HEK293 (cell line): ENCODE data around the gene LIPA.

Source experiments
- CTCF ChIP-seq: fragments of 450-650 bp; formaldehyde crosslinking; IDR thresholded peaks from 2 replicates; pipeline ENCODE4 v1.5.1; 2016; ENCODE audit warnings: missing biosample characterization, missing genetic modification characterization
- GLIS1 ChIP-seq: fragments of 450-650 bp; formaldehyde crosslinking; IDR thresholded peaks from 2 replicates; pipeline ENCODE4 v1.5.1; 2016; ENCODE audit warnings: missing biosample characterization, missing genetic modification characterization
- KLF1 ChIP-seq: fragments of 450-650 bp; formaldehyde crosslinking; IDR thresholded peaks from 2 replicates; pipeline ENCODE4 v1.5.1; 2016; ENCODE audit warnings: missing biosample characterization, missing genetic modification characterization
- KLF8 ChIP-seq: fragments of 450-650 bp; formaldehyde crosslinking; IDR thresholded peaks from 2 replicates; pipeline ENCODE4 v1.5.1; 2016; ENCODE audit warnings: missing biosample characterization, missing genetic modification characterization
- PRDM2 ChIP-seq: fragments of 450-650 bp; formaldehyde crosslinking; IDR thresholded peaks from 2 replicates; pipeline ENCODE4 v1.5.1; 2016; ENCODE audit warnings: missing biosample characterization, missing genetic modification characterization, borderline replicate concordance
- SP3 ChIP-seq: fragments of 450-650 bp; formaldehyde crosslinking; IDR thresholded peaks from 2 replicates; pipeline ENCODE4 v1.5.1; 2016; ENCODE audit warnings: missing biosample characterization, missing genetic modification characterization
- ZBTB20 ChIP-seq: fragments of 450-650 bp; formaldehyde crosslinking; IDR thresholded peaks from 2 replicates; pipeline ENCODE4 v1.5.1; 2016; ENCODE audit warnings: missing biosample characterization, missing genetic modification characterization
- ZBTB48 ChIP-seq: fragments of 450-650 bp; formaldehyde crosslinking; IDR thresholded peaks from 2 replicates; pipeline ENCODE4 v1.5.1; 2016; ENCODE audit warnings: missing biosample characterization, missing genetic modification characterization
- ZBTB7A ChIP-seq: fragments of 450-650 bp; formaldehyde crosslinking; IDR thresholded peaks from 2 replicates; pipeline ENCODE4 v1.5.1; 2016; ENCODE audit warnings: low read depth, missing biosample characterization, missing genetic modification characterization
- ZFHX2 ChIP-seq: fragments of 450-650 bp; formaldehyde crosslinking; conservative IDR thresholded peaks from 2 replicates; pipeline ENCODE4 v1.5.1; 2016; ENCODE audit warnings: missing biosample characterization, missing genetic modification characterization
- ZFP41 ChIP-seq: fragments of 450-650 bp; formaldehyde crosslinking; IDR thresholded peaks from 2 replicates; pipeline ENCODE4 v1.5.1; 2016; ENCODE audit warnings: missing biosample characterization, missing genetic modification characterization, borderline replicate concordance
- ZNF133 ChIP-seq: fragments of 450-650 bp; formaldehyde crosslinking; IDR thresholded peaks from 2 replicates; pipeline ENCODE4 v1.5.1; 2016; ENCODE audit warnings: missing biosample characterization, missing genetic modification characterization
- ZNF16 ChIP-seq: fragments of 450-650 bp; formaldehyde crosslinking; IDR thresholded peaks from 2 replicates; pipeline ENCODE4 v1.5.1; 2016; ENCODE audit warnings: low read depth, missing biosample characterization, missing genetic modification characterization
- ZNF169 ChIP-seq: fragments of 450-650 bp; formaldehyde crosslinking; IDR thresholded peaks from 2 replicates; pipeline ENCODE4 v1.5.1; 2016; ENCODE audit warnings: missing biosample characterization, missing genetic modification characterization
- ZNF2 ChIP-seq: fragments of 450-650 bp; formaldehyde crosslinking; IDR thresholded peaks from 2 replicates; pipeline ENCODE4 v1.5.1; 2016; ENCODE audit warnings: missing biosample characterization, missing genetic modification characterization
- ZNF544 ChIP-seq: fragments of 450-650 bp; formaldehyde crosslinking; IDR thresholded peaks from 2 replicates; pipeline ENCODE4 v1.5.0; 2017; ENCODE audit warnings: missing biosample characterization, missing genetic modification characterization
- ZNF792 ChIP-seq: fragments of 450-650 bp; formaldehyde crosslinking; IDR thresholded peaks from 2 replicates; pipeline ENCODE4 v1.5.1; 2016; ENCODE audit warnings: missing biosample characterization, missing genetic modification characterization
- ZSCAN5A ChIP-seq: fragments of 450-650 bp; formaldehyde crosslinking; IDR thresholded peaks from 2 replicates; pipeline ENCODE4 v1.5.1; 2016; ENCODE audit warnings: missing biosample characterization, missing genetic modification characterization
- TF ChIP-seq, protein P1 (sequence below): fragments of 450-650 bp; formaldehyde crosslinking; IDR thresholded peaks from 2 replicates; pipeline ENCODE4 v1.5.1; 2016; ENCODE audit warnings: missing biosample characterization, missing genetic modification characterization
- TF ChIP-seq, protein P2 (sequence below): fragments of 450-650 bp; formaldehyde crosslinking; IDR thresholded peaks from 2 replicates; pipeline ENCODE4 v1.5.1; 2016; ENCODE audit warnings: missing biosample characterization, missing genetic modification characterization
- TF ChIP-seq, protein P3 (sequence below): fragments of 450-650 bp; formaldehyde crosslinking; IDR thresholded peaks from 2 replicates; pipeline ENCODE4 v1.5.1; 2016; ENCODE audit warnings: missing biosample characterization, missing genetic modification characterization

Gene LIPA

DNA sequence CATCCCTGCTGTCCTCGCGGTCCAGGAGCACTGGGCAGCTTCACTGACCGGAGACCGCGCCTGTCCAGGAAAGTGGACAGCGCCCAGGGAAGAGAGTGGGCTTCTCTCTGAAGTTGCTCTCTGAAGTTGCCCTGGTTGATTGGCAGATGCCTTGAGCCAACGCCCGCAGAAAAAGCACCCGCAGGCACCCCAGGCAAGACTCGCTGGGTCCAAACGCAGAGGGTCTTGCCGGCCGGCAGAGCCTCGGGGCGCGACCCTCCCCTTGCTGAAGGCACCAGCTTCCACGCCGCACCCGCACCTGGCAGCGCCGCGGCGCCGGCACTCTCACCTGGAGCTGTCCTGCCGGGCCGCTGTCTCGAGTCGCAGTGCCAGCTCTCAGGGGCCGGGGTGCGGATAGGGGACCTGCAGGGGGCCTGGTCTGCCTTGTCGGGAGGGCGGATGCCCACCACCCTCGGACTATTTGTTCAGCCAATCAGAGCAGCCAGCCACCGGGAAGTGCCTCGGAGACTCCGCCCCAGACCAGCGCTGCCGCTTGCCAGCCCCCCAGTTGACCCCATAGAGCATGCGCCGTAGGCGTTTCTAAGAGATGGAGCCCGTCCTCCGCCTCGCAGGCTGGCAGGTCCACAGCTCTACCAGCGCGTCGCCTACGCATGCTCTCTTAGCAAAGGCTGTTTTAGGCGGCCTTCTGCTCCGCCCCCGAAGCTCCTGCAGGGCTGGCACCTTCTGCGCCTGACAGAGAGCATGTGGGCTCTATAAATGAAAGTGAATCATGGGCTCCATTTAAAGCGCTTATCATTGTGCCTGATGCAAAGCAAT, at the start of gene LIPA (continued):
- TF ChIP-seq, protein P1, sequence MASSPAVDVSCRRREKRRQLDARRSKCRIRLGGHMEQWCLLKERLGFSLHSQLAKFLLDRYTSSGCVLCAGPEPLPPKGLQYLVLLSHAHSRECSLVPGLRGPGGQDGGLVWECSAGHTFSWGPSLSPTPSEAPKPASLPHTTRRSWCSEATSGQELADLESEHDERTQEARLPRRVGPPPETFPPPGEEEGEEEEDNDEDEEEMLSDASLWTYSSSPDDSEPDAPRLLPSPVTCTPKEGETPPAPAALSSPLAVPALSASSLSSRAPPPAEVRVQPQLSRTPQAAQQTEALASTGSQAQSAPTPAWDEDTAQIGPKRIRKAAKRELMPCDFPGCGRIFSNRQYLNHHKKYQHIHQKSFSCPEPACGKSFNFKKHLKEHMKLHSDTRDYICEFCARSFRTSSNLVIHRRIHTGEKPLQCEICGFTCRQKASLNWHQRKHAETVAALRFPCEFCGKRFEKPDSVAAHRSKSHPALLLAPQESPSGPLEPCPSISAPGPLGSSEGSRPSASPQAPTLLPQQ = peak; percentile 21; the same call in 1 of the 2 replicates
- peak; percentile 87 for TF ChIP-seq ZBTB48
- peak; percentile 87 for TF ChIP-seq GLIS1 (tag by site-specific recombination)
- TF ChIP-seq PRDM2 (tag by site-specific recombination) = no peak
- TF ChIP-seq KLF1 (tag by site-specific recombination) = peak; percentile 51; the same call in 1 of the 2 replicates
- no peak for TF ChIP-seq ZFP41 (tag by site-specific recombination)
- TF ChIP-seq ZBTB7A = peak; percentile 65; the same call in 1 of the 2 replicates
- TF ChIP-seq, protein P2, sequence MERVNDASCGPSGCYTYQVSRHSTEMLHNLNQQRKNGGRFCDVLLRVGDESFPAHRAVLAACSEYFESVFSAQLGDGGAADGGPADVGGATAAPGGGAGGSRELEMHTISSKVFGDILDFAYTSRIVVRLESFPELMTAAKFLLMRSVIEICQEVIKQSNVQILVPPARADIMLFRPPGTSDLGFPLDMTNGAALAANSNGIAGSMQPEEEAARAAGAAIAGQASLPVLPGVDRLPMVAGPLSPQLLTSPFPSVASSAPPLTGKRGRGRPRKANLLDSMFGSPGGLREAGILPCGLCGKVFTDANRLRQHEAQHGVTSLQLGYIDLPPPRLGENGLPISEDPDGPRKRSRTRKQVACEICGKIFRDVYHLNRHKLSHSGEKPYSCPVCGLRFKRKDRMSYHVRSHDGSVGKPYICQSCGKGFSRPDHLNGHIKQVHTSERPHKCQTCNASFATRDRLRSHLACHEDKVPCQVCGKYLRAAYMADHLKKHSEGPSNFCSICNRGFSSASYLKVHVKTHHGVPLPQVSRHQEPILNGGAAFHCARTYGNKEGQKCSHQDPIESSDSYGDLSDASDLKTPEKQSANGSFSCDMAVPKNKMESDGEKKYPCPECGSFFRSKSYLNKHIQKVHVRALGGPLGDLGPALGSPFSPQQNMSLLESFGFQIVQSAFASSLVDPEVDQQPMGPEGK (tag by site-specific recombination) = peak; percentile 93
- no peak for TF ChIP-seq ZNF544 (tag by site-specific recombination)
- TF ChIP-seq, protein P3, sequence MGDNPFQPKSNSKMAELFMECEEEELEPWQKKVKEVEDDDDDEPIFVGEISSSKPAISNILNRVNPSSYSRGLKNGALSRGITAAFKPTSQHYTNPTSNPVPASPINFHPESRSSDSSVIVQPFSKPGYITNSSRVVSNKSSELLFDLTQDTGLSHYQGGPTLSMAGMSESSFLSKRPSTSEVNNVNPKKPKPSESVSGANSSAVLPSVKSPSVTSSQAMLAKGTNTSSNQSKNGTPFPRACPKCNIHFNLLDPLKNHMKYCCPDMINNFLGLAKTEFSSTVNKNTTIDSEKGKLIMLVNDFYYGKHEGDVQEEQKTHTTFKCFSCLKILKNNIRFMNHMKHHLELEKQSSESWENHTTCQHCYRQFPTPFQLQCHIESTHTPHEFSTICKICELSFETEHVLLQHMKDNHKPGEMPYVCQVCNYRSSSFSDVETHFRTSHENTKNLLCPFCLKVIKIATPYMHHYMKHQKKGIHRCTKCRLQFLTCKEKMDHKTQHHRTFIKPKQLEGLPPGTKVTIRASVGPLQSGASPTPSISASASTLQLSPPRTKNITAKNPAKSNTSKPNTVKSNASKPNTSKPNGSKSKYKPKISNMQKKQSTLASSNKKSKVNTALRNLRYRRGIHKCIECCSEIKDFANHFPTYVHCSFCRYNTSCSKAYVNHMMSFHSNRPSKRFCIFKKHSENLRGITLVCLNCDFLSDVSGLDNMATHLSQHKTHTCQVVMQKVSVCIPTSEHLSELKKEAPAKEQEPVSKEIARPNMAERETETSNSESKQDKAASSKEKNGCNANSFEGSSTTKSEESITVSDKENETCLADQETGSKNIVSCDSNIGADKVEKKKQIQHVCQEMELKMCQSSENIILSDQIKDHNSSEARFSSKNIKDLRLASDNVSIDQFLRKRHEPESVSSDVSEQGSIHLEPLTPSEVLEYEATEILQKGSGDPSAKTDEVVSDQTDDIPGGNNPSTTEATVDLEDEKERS (tag by site-specific recombination) = no peak
- TF ChIP-seq ZFHX2 (tag by site-specific recombination) = peak; percentile 88
- 0 out of 2 replicates have a peak, but pooled peaks have one; percentile 45 for TF ChIP-seq ZSCAN5A (tag by site-specific recombination)
- 0 out of 2 replicates have a peak, but pooled peaks have one; percentile 6 for TF ChIP-seq ZNF133 (tag by site-specific recombination)
- no peak for TF ChIP-seq ZNF16 (tag by site-specific recombination)
- TF ChIP-seq KLF8 (tag by site-specific recombination) = peak; percentile 42; the same call in 1 of the 2 replicates
- peak; percentile 54; the same call in 1 of the 2 replicates for TF ChIP-seq ZBTB20
- TF ChIP-seq CTCF = peak; percentile 46; the same call in 1 of the 2 replicates
- TF ChIP-seq SP3 (tag by site-specific recombination) = peak; percentile 65
- TF ChIP-seq ZNF2 (tag by site-specific recombination) = peak; percentile 29; the same call in 1 of the 2 replicates
- TF ChIP-seq ZNF792 (tag by site-specific recombination) = no peak
- TF ChIP-seq ZNF169 (tag by site-specific recombination) = no peak
- TF ChIP-seq, all 188 proteins: peak for 43
